GM13976 (cell line): ENCODE measurements around the gene ZHX3.
A peak's percentile ranks its signal among the peaks of the same experiment; 100 is the strongest.

Experiments used
- DNase-seq: peaks from one replicate; pipeline ENCODE4 v3.0.0; 2012; ENCODE audit warnings: low spot score
- CTCF ChIP-seq: IDR thresholded peaks from 2 replicates; pipeline ENCODE4 v1.5.1; 2012; ENCODE audit warnings: borderline replicate concordance, mild to moderate bottlenecking; ENCODE audit not compliant: insufficient read depth; ENCODE audit errors: extremely low read depth, missing control alignments, control extremely low read depth
- in situ Hi-C: fragments of 300-500 bp; cut with MboI; formaldehyde crosslinking; loops from one replicate; pipeline ENCODE4 v1.12.0; 2022; ENCODE audit warnings: low sequenced_read_pairs, mixed read lengths, inconsistent platforms; ENCODE audit not compliant: unreplicated experiment

Gene ZHX3

GRCh38 chr20:41290804-41291389, 26.6 kb downstream of the ZHX3 start:
- TF ChIP-seq CTCF: no peak
- in situ Hi-C loops: no loop called here
- no peak for DNase-seq

GRCh38 chr20:41287327-41287726, 30.2 kb downstream of the ZHX3 start:
- in situ Hi-C loops: no loop called here
- DNase-seq: no peak
- no peak for TF ChIP-seq CTCF

- in situ Hi-C loops: no loop called here
- TF ChIP-seq CTCF: no peak
- no peak for DNase-seq
These were observed 31.2 kb downstream of the ZHX3 start for GRCh38 chr20:41286240-41286851.

- in situ Hi-C loops: no loop called here
- no peak for TF ChIP-seq CTCF
- DNase-seq: peak; percentile 52
These were observed 37.8 kb downstream of the ZHX3 start for GRCh38 chr20:41279546-41280225.

GRCh38 chr20:41278936-41279335, 38.6 kb downstream of the ZHX3 start:
- no peak for TF ChIP-seq CTCF
- no peak for DNase-seq
- in situ Hi-C loops: no loop called here

- in situ Hi-C loops: no loop called here
- DNase-seq: no peak
- no peak for TF ChIP-seq CTCF
These were observed 40.5 kb downstream of the ZHX3 start for GRCh38 chr20:41277049-41277448.
